B cell (primary cell): ENCODE measurements around the gene ERC2.
"Not testable (repeated sequence)": the region's sequence is repeated elsewhere in the genome, so short reads cannot be mapped to it uniquely, and the experiment has no call there.

Experiments
- EZH2 ChIP-seq: IDR thresholded peaks from 2 replicates; pipeline ENCODE4 v1.6.1; 2012; ENCODE audit warnings: borderline replicate concordance, low read depth, mild to moderate bottlenecking, moderate library complexity, low read length; ENCODE audit not compliant: insufficient read depth, poor library complexity, severe bottlenecking
- TF ChIP-seq, protein P1 (sequence below): fragments of 200-600 bp; IDR thresholded peaks from one replicate; pipeline ENCODE4 v1.8.0; 2022; ENCODE audit warnings: antibody characterized with exemption, mild to moderate bottlenecking

DNA sequence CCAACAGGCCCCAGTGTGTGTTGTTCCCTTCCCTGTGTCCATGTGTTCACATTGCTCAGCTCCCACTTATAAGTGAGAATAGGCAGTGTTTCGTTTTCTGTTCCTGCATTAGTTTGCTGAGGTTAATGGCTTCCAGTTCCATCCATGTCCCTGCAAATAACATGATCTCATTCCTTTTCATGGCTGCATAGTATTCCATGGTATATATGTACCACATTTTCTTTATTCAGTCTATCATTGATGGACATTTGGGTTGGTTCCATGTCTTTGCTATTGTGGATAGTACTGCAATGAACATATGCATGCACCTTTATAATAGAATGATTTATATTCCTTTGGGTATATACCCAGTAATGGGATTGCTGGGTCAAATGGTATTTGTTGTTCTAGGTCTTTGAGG, 452.9 kb downstream of the ERC2 start:
- TF ChIP-seq, protein P1, sequence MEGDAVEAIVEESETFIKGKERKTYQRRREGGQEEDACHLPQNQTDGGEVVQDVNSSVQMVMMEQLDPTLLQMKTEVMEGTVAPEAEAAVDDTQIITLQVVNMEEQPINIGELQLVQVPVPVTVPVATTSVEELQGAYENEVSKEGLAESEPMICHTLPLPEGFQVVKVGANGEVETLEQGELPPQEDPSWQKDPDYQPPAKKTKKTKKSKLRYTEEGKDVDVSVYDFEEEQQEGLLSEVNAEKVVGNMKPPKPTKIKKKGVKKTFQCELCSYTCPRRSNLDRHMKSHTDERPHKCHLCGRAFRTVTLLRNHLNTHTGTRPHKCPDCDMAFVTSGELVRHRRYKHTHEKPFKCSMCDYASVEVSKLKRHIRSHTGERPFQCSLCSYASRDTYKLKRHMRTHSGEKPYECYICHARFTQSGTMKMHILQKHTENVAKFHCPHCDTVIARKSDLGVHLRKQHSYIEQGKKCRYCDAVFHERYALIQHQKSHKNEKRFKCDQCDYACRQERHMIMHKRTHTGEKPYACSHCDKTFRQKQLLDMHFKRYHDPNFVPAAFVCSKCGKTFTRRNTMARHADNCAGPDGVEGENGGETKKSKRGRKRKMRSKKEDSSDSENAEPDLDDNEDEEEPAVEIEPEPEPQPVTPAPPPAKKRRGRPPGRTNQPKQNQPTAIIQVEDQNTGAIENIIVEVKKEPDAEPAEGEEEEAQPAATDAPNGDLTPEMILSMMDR = not testable (repeated sequence)
- TF ChIP-seq EZH2 = not testable (repeated sequence)
